ENCODE results near the gene NCOA7.

The NCOA7 gene

GRCh38 chr6:125749173-125749864 lies 41.4 kb upstream of the NCOA7 start, which contains the start of gene HEY2:
HEY2 (plus strand) TSS chr6:125749632; CDS start chr6:125749777, 145 bp downstream.
- Histone ChIP-seq H3K4me1 (ENCODE audit: control insufficient read depth, insufficient read depth, low read length) (peaks cover 36% of the 10 kb centered on the region), H3K27me3 (ENCODE audit: control insufficient read depth, insufficient read depth, low read length) (peaks cover 71% of the 10 kb centered on the region), H3K36me3 (ENCODE audit: control insufficient read depth, insufficient read depth, low read length) (no peaks in the 10 kb centered on the region), H3K9ac (ENCODE audit: low read length) (peak within 1 kb of the TSS; percentile 48), H3K4me3 (ENCODE audit: low read length) (peak within 1 kb of the TSS; percentile 49), H3K9me3 (ENCODE audit: control insufficient read depth, low read length) (no peaks in the 10 kb centered on the region)

- peaks cover 75% of the 10 kb centered on the region for H3K27me3 ChIP-seq (ENCODE audit: control insufficient read depth, insufficient read depth, low read length)
Observed at GRCh38 chr6:125749865-125750691, 40.7 kb upstream of the NCOA7 start.

GRCh38 chr6:125750692-125751333 lies 39.9 kb upstream of the NCOA7 start:
- Histone ChIP-seq H3K9ac (ENCODE audit: low read length) (no peak overlapping the region), H3K4me3 (ENCODE audit: low read length) (no peak overlapping the region), H3K36me3 (ENCODE audit: control insufficient read depth, insufficient read depth, low read length) (no peaks in the 10 kb centered on the region), H3K4me1 (ENCODE audit: control insufficient read depth, insufficient read depth, low read length) (peaks cover 36% of the 10 kb centered on the region), H3K27me3 (ENCODE audit: control insufficient read depth, insufficient read depth, low read length) (peaks cover 74% of the 10 kb centered on the region), H3K9me3 (ENCODE audit: control insufficient read depth, low read length) (no peaks in the 10 kb centered on the region)

More at GRCh38 chr6:125749865-125750691, 40.7 kb upstream of the NCOA7 start:
- H3K36me3 ChIP-seq (ENCODE audit: control insufficient read depth, insufficient read depth, low read length) = no peaks in the 10 kb centered on the region
- peak overlapping the region; percentile 49 for H3K4me3 ChIP-seq (ENCODE audit: low read length)
- H3K9me3 ChIP-seq (ENCODE audit: control insufficient read depth, low read length) = no peaks in the 10 kb centered on the region
- H3K9ac ChIP-seq (ENCODE audit: low read length) = peak overlapping the region; percentile 46
- H3K4me1 ChIP-seq (ENCODE audit: control insufficient read depth, insufficient read depth, low read length) = peaks cover 36% of the 10 kb centered on the region

GRCh38 chr6:125751334-125751916 lies 39.3 kb upstream of the NCOA7 start:
- Histone ChIP-seq H3K27me3 (ENCODE audit: control insufficient read depth, insufficient read depth, low read length) (peaks cover 74% of the 10 kb centered on the region), H3K9me3 (ENCODE audit: control insufficient read depth, low read length) (no peaks in the 10 kb centered on the region), H3K36me3 (ENCODE audit: control insufficient read depth, insufficient read depth, low read length) (no peaks in the 10 kb centered on the region), H3K4me1 (ENCODE audit: control insufficient read depth, insufficient read depth, low read length) (peaks cover 35% of the 10 kb centered on the region), H3K4me3 (ENCODE audit: low read length) (no peak overlapping the region), H3K9ac (ENCODE audit: low read length) (no peak overlapping the region)

GRCh38 chr6:125752773-125753172 lies 38.0 kb upstream of the NCOA7 start:
- Histone ChIP-seq H3K36me3 (ENCODE audit: control insufficient read depth, insufficient read depth, low read length) (no peaks in the 10 kb centered on the region), H3K4me1 (ENCODE audit: control insufficient read depth, insufficient read depth, low read length) (peaks cover 22% of the 10 kb centered on the region), H3K4me3 (ENCODE audit: low read length) (no peak overlapping the region), H3K9me3 (ENCODE audit: control insufficient read depth, low read length) (no peaks in the 10 kb centered on the region), H3K9ac (ENCODE audit: low read length) (no peak overlapping the region), H3K27me3 (ENCODE audit: control insufficient read depth, insufficient read depth, low read length) (peaks cover 63% of the 10 kb centered on the region)

- Histone ChIP-seq H3K36me3 (ENCODE audit: control insufficient read depth, insufficient read depth, low read length) (no peaks in the 10 kb centered on the region), H3K4me1 (ENCODE audit: control insufficient read depth, insufficient read depth, low read length) (peaks cover 16% of the 10 kb centered on the region), H3K4me3 (ENCODE audit: low read length) (no peak overlapping the region), H3K9me3 (ENCODE audit: control insufficient read depth, low read length) (no peaks in the 10 kb centered on the region), H3K9ac (ENCODE audit: low read length) (no peak overlapping the region), H3K27me3 (ENCODE audit: control insufficient read depth, insufficient read depth, low read length) (peaks cover 57% of the 10 kb centered on the region)
Observed at GRCh38 chr6:125753218-125753936, 37.4 kb upstream of the NCOA7 start.

- Histone ChIP-seq H3K4me3 (ENCODE audit: low read length) (no peak overlapping the region), H3K27me3 (ENCODE audit: control insufficient read depth, insufficient read depth, low read length) (peaks cover 52% of the 10 kb centered on the region), H3K36me3 (ENCODE audit: control insufficient read depth, insufficient read depth, low read length) (no peaks in the 10 kb centered on the region), H3K9me3 (ENCODE audit: control insufficient read depth, low read length) (no peaks in the 10 kb centered on the region), H3K4me1 (ENCODE audit: control insufficient read depth, insufficient read depth, low read length) (peaks cover 11% of the 10 kb centered on the region), H3K9ac (ENCODE audit: low read length) (no peak overlapping the region)
Observed at GRCh38 chr6:125753937-125754259, 36.9 kb upstream of the NCOA7 start.

GRCh38 chr6:125754566-125754965 lies 36.2 kb upstream of the NCOA7 start:
- H3K36me3 ChIP-seq (ENCODE audit: control insufficient read depth, insufficient read depth, low read length) = no peaks in the 10 kb centered on the region
- H3K9ac ChIP-seq (ENCODE audit: low read length) = no peak overlapping the region
- no peaks in the 10 kb centered on the region for H3K9me3 ChIP-seq (ENCODE audit: control insufficient read depth, low read length)
- peaks cover 47% of the 10 kb centered on the region for H3K27me3 ChIP-seq (ENCODE audit: control insufficient read depth, insufficient read depth, low read length)
- H3K4me1 ChIP-seq (ENCODE audit: control insufficient read depth, insufficient read depth, low read length) = peaks cover 8% of the 10 kb centered on the region
- H3K4me3 ChIP-seq (ENCODE audit: low read length) = no peak overlapping the region

- Histone ChIP-seq H3K4me1 (ENCODE audit: control insufficient read depth, insufficient read depth, low read length) (no peaks in the 10 kb centered on the region), H3K36me3 (ENCODE audit: control insufficient read depth, insufficient read depth, low read length) (no peaks in the 10 kb centered on the region), H3K9ac (ENCODE audit: low read length) (no peak overlapping the region), H3K9me3 (ENCODE audit: control insufficient read depth, low read length) (no peaks in the 10 kb centered on the region), H3K27me3 (ENCODE audit: control insufficient read depth, insufficient read depth, low read length) (peaks cover 22% of the 10 kb centered on the region), H3K4me3 (ENCODE audit: low read length) (no peak overlapping the region)
Observed at GRCh38 chr6:125759184-125759902, 31.4 kb upstream of the NCOA7 start.

GRCh38 chr6:125759959-125760457 lies 30.8 kb upstream of the NCOA7 start:
- H3K4me3 ChIP-seq (ENCODE audit: low read length) = no peak overlapping the region
- no peak overlapping the region for H3K9ac ChIP-seq (ENCODE audit: low read length)
- H3K4me1 ChIP-seq (ENCODE audit: control insufficient read depth, insufficient read depth, low read length) = no peaks in the 10 kb centered on the region
- no peaks in the 10 kb centered on the region for H3K9me3 ChIP-seq (ENCODE audit: control insufficient read depth, low read length)
- no peaks in the 10 kb centered on the region for H3K36me3 ChIP-seq (ENCODE audit: control insufficient read depth, insufficient read depth, low read length)
- peaks cover 16% of the 10 kb centered on the region for H3K27me3 ChIP-seq (ENCODE audit: control insufficient read depth, insufficient read depth, low read length)
